Esophagus squamous epithelium (tissue), 5 donors: ENCODE results near the gene COLQ. TPM values are rescaled to one million over a fixed set of nuclear protein-coding genes. Genes with fewer than 3 reads are reported as not detected.

Experiments
- DNase-seq: peaks from one replicate; lab custom pipeline; 2025; lab: John Stamatoyannopoulos, UW
- H3K27ac ChIP-seq, 4 donors: fragments of 200-600 bp; sonication (generic); one replicate each; pipeline ENCODE4 v1.5.1; 2016 to 2019; ENCODE audit warnings: mild to moderate bottlenecking in 1 of 4
- H3K27me3 ChIP-seq, 4 donors: fragments of 200-600 bp; sonication (generic); 1 replicate in 3 of 4; 2 replicates in 1 of 4; pipeline versions ENCODE4 v1.5.1 to v1.6.0; 2017 to 2021; ENCODE audit warnings: antibody characterized with exemption in 1 of 4
- H3K36me3 ChIP-seq, 3 donors: fragments of 200-600 bp; sonication (generic); one replicate each; pipeline ENCODE4 v1.5.1; 2016 to 2019
- H3K4me1 ChIP-seq, 3 donors: fragments of 200-600 bp; sonication (generic); one replicate each; pipeline ENCODE4 v1.5.1; 2017 to 2019
- H3K4me3 ChIP-seq, 4 donors: fragments of 200-600 bp; sonication (generic); 1 replicate in 3 of 4; 2 replicates in 1 of 4; pipeline ENCODE4 v1.5.1; 2016 to 2019; ENCODE audit warnings: mild to moderate bottlenecking in 2 of 4, moderate library complexity in 1 of 4
- H3K9me3 ChIP-seq, 3 donors: fragments of 200-600 bp; sonication (generic); one replicate each; pipeline ENCODE4 v1.5.1; 2016 to 2019
- CTCF ChIP-seq, 6 experiments: fragments of 450-650 bp in 4 of 6; fragments of 200-600 bp in 2 of 6; sonication (generic) in 2 of 6; IDR thresholded peaks; one replicate each; pipeline ENCODE4 v1.5.1; 2016 to 2019; ENCODE audit warnings: antibody characterized with exemption in 6 of 6, mild to moderate bottlenecking in 4 of 6, moderate library complexity in 4 of 6
- POLR2A ChIP-seq, 4 donors: fragments of 450-650 bp; IDR thresholded peaks; one replicate each; pipeline ENCODE4 v1.6.1; 2017; ENCODE audit warnings: antibody characterized with exemption in 4 of 4, mild to moderate bottlenecking in 4 of 4, moderate library complexity in 3 of 4
- WGBS, 2 donors: methylation state at CpG; one replicate each; pipeline ENCODE4 v1.1.5; 2018; 5-methylcytosine and 5-hydroxymethylcytosine counted together
- intact Hi-C: fragments of 100-400 bp; cut with DNase I; formaldehyde crosslinking; loops from one replicate; pipeline ENCODE4 v1.15.0; 2022
- total RNA-seq, 4 donors: library from RNA; depleted of rRNA; stranded (reverse); fragments of >200 nt; gene quantifications; one replicate each; pipeline ENCODE4 v1.1.0, GENCODE V29; 2016
- donor health status: DM: yes; HTN: yes; CAD: no.

The COLQ gene
- total RNA-seq, 4 donors from 2014 or later: 0.70 to 1.1 (median 0.89) TPM

GRCh38 chr3:15493436-15493835 is 28.1 kb downstream of the COLQ start:
- TF ChIP-seq POLR2A (IDR thresholded peaks at IDR 0.05) (no peak), CTCF (IDR thresholded peaks at IDR 0.05) (no peak)
- no peaks in the 10 kb centered on the region for H3K36me3 ChIP-seq
- H3K9me3 ChIP-seq: no peaks in the 10 kb centered on the region
- no peak for DNase-seq
- no peak overlapping the region for H3K4me3 ChIP-seq
- 93 to 95% methylated on average over 3 to 5 of the region's 5 CpGs for WGBS, 2 donors
- intact Hi-C loops: no loop called here
- H3K27ac ChIP-seq: no peak overlapping the region
- no peaks in the 10 kb centered on the region for H3K27me3 ChIP-seq
- no peaks in the 10 kb centered on the region for H3K4me1 ChIP-seq

- TF ChIP-seq CTCF (IDR thresholded peaks at IDR 0.05) (no peak), POLR2A (IDR thresholded peaks at IDR 0.05) (no peak)
- 84 to 87% methylated on average over 3 to 4 of the region's 4 CpGs for WGBS, 2 donors
- Histone ChIP-seq H3K4me3 (no peak overlapping the region), H3K36me3 (no peaks in the 10 kb centered on the region), H3K9me3 (no peaks in the 10 kb centered on the region), H3K4me1 (no peaks in the 10 kb centered on the region), H3K27ac (no peak overlapping the region), H3K27me3 (no peaks in the 10 kb centered on the region)
- intact Hi-C loops: no loop called here
- DNase-seq: no peak
Observed at GRCh38 chr3:15492847-15493360, 28.6 kb downstream of the COLQ start.

- TF ChIP-seq CTCF (IDR thresholded peaks at IDR 0.05) (no peak), POLR2A (IDR thresholded peaks at IDR 0.05) (no peak)
- DNase-seq: no peak
- Histone ChIP-seq H3K9me3 (no peaks in the 10 kb centered on the region), H3K4me1 (no peaks in the 10 kb centered on the region), H3K4me3 (no peak overlapping the region), H3K27ac (no peak overlapping the region), H3K36me3 (no peaks in the 10 kb centered on the region), H3K27me3 (no peaks in the 10 kb centered on the region)
- 89 to 93% methylated on average over 7 to 8 of the region's 8 CpGs for WGBS, 2 donors
- intact Hi-C loops: no loop called here
Observed at GRCh38 chr3:15491143-15491542, 30.4 kb downstream of the COLQ start.

- Histone ChIP-seq H3K27ac (no peak overlapping the region), H3K4me1 (no peaks in the 10 kb centered on the region), H3K4me3 (no peak overlapping the region), H3K36me3 (no peaks in the 10 kb centered on the region), H3K9me3 (no peaks in the 10 kb centered on the region), H3K27me3 (no peaks in the 10 kb centered on the region)
- TF ChIP-seq CTCF (IDR thresholded peaks at IDR 0.05) (no peak), POLR2A (IDR thresholded peaks at IDR 0.05) (no peak)
- WGBS, 2 donors: 94% methylated on average over 2 of the region's 2 CpGs
- intact Hi-C loops: no loop called here
- no peak for DNase-seq
Observed at GRCh38 chr3:15490158-15490557, 31.3 kb downstream of the COLQ start.

GRCh38 chr3:15488002-15488401 is 33.5 kb downstream of the COLQ start:
- no peaks in the 10 kb centered on the region for H3K9me3 ChIP-seq
- H3K36me3 ChIP-seq: no peaks in the 10 kb centered on the region
- H3K27ac ChIP-seq: no peak overlapping the region
- TF ChIP-seq CTCF (IDR thresholded peaks at IDR 0.05): no peak
- no peak for TF ChIP-seq POLR2A (IDR thresholded peaks at IDR 0.05)
- no peak overlapping the region for H3K4me3 ChIP-seq
- no peaks in the 10 kb centered on the region for H3K27me3 ChIP-seq
- H3K4me1 ChIP-seq: no peaks in the 10 kb centered on the region
- 90 to 93% methylated on average over 8 to 9 of the region's 9 CpGs for WGBS, 2 donors
- no peak for DNase-seq
- intact Hi-C loops: no loop called here
